ENCODE data around the gene PRR7. TPM values are rescaled to one million over a fixed set of nuclear protein-coding genes. Genes with fewer than 3 reads are reported as not detected.

PRR7 gene
- total and polyA plus RNA-seq, 2 experiments from 2014 or later, result 7.6 to 9.7 TPM

DNA sequence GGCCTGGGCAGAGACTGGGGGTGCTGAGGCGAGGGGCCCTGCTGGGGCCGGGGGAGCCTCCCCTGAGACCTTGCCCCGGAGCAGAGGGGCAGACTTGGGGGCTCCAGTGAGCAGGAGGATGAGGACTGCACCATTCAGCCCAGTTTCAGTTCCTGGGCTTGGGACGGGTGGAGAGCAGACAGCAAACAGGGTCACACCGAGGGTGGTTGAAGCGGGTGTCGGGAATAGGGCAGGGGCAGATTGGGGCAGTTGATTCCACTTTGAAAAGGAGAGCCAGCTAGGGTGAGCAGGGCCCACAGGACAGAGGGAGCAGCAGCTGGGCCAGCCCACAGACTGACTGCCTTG lies 15.7 kb upstream of the PRR7 start:
- no peak overlapping the region for H3K27ac Mint-ChIP-seq
- no peaks in the 10 kb centered on the region for H3K27me3 ChIP-seq (ENCODE audit: insufficient read depth)
- H3K36me3 ChIP-seq (ENCODE audit: insufficient read depth), result peaks cover 3% of the 10 kb centered on the region; the same call in 1 of the 2 replicates
- peaks cover 21% of the 10 kb centered on the region for H3K79me2 ChIP-seq (replicated peaks; ENCODE audit: insufficient read depth)
- peaks cover 18% of the 10 kb centered on the region for H3K4me1 Mint-ChIP-seq
- H3F3A ChIP-seq (replicated peaks; ENCODE audit: low read depth), result 0 out of 2 replicates have a peak, but pooled peaks cover 9% of the 10 kb centered on the region
- peaks cover 13% of the 10 kb centered on the region for H4K20me1 ChIP-seq (replicated peaks; ENCODE audit: insufficient read depth)
- peaks cover 27% of the 10 kb centered on the region for H3K36me3 Mint-ChIP-seq (ENCODE audit: low read depth)
- H3K27ac ChIP-seq (ENCODE audit: low read depth), result no peak overlapping the region
- H3K9me3 Mint-ChIP-seq, result no peaks in the 10 kb centered on the region
- H3K4me3 Mint-ChIP-seq, result no peak overlapping the region
- peaks cover 15% of the 10 kb centered on the region; the same call in 1 of the 2 replicates for H3K4me1 ChIP-seq (ENCODE audit: insufficient read depth)
- H3K4me3 ChIP-seq, result no peak overlapping the region
- DNase-seq (ENCODE audit: low spot score), result no peak
- no peak for ATAC-seq
- H2AFZ ChIP-seq, result no peak overlapping the region
- no peaks in the 10 kb centered on the region for H3K9me2 ChIP-seq (ENCODE audit: insufficient read depth)
- peaks cover 13% of the 10 kb centered on the region for H3K27me3 Mint-ChIP-seq (ENCODE audit: insufficient read depth, low read depth, poor library complexity)
- no peak overlapping the region for H3K4me2 ChIP-seq
- no peak for TF ChIP-seq JUNB (IDR thresholded peaks at IDR 0.05; ENCODE audit: unreplicated experiment)

DNA sequence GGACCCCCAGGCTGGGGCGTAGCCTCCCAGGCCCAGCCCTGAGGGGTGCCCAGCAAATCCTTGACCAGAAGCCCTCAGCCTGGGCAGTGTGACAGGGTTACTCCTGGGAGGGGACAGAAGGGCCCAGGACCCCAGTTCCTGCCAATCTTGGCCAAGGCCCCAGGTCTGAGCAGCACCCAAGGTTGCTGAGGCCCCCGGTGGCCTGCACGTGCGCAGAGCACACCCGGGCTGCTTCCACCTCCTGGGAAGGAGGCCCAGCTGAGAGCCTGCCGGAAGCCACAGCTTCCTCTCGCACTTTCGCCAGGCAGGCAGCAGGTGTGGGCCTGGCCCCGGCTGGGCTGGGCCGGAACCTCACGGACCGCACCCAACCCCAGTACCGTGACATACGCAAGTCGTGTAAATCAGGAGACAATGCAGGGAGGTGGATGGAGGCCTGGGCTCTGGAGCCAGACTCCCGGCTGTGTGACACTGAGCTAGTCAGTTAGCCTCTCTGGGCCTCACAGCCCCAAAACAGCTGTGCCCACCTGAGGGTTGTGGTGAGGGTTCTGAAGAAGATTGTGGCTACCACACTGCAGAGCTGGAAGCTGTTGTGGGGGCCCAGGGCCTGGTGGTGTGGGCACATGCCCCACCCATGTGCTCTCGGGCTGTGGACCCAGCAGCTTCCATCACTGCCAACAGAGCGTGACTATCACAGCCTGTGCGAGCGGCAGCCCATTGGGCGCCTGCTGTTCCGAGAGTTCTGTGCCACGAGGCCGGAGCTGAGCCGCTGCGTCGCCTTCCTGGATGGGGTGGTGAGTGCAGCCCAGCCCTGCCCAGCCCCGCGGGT lies 15.1 kb upstream of the PRR7 start:
- Histone ChIP-seq H3K27me3 (ENCODE audit: insufficient read depth) (no peaks in the 10 kb centered on the region), H3K79me2 (replicated peaks; ENCODE audit: insufficient read depth) (peaks cover 21% of the 10 kb centered on the region), H3F3A (replicated peaks; ENCODE audit: low read depth) (0 out of 2 replicates have a peak, but pooled peaks cover 10% of the 10 kb centered on the region), H3K9me2 (ENCODE audit: insufficient read depth) (no peaks in the 10 kb centered on the region), H3K27ac (ENCODE audit: low read depth) (no peak overlapping the region), H4K20me1 (replicated peaks; ENCODE audit: insufficient read depth) (peaks cover 13% of the 10 kb centered on the region), H3K4me2 (no peak overlapping the region), H3K4me3 (no peak overlapping the region), H3K4me1 (ENCODE audit: insufficient read depth) (peaks cover 15% of the 10 kb centered on the region; the same call in 1 of the 2 replicates), H2AFZ (no peak overlapping the region), H3K36me3 (ENCODE audit: insufficient read depth) (peaks cover 3% of the 10 kb centered on the region; the same call in 1 of the 2 replicates)
- DNase-seq (ENCODE audit: low spot score) (no peak), ATAC-seq (no peak)
- no peaks in the 10 kb centered on the region for H3K9me3 Mint-ChIP-seq
- no peak overlapping the region for H3K27ac Mint-ChIP-seq
- peaks cover 28% of the 10 kb centered on the region for H3K36me3 Mint-ChIP-seq (ENCODE audit: low read depth)
- TF ChIP-seq POLR2AphosphoS5 (IDR thresholded peaks at IDR 0.05; ENCODE audit: low read depth), result no peak
- no peak for TF ChIP-seq STAT1 (IDR thresholded peaks at IDR 0.05; ENCODE audit: unreplicated experiment)
- no peak for TF ChIP-seq CTCF (conservative IDR thresholded peaks at IDR 0.05; ENCODE audit: low read depth in 2 of 2)
- TF ChIP-seq, protein P1, sequence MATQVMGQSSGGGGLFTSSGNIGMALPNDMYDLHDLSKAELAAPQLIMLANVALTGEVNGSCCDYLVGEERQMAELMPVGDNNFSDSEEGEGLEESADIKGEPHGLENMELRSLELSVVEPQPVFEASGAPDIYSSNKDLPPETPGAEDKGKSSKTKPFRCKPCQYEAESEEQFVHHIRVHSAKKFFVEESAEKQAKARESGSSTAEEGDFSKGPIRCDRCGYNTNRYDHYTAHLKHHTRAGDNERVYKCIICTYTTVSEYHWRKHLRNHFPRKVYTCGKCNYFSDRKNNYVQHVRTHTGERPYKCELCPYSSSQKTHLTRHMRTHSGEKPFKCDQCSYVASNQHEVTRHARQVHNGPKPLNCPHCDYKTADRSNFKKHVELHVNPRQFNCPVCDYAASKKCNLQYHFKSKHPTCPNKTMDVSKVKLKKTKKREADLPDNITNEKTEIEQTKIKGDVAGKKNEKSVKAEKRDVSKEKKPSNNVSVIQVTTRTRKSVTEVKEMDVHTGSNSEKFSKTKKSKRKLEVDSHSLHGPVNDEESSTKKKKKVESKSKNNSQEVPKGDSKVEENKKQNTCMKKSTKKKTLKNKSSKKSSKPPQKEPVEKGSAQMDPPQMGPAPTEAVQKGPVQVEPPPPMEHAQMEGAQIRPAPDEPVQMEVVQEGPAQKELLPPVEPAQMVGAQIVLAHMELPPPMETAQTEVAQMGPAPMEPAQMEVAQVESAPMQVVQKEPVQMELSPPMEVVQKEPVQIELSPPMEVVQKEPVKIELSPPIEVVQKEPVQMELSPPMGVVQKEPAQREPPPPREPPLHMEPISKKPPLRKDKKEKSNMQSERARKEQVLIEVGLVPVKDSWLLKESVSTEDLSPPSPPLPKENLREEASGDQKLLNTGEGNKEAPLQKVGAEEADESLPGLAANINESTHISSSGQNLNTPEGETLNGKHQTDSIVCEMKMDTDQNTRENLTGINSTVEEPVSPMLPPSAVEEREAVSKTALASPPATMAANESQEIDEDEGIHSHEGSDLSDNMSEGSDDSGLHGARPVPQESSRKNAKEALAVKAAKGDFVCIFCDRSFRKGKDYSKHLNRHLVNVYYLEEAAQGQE (IDR thresholded peaks at IDR 0.05; ENCODE audit: unreplicated experiment), result no peak
- TF ChIP-seq CREB1 (CRISPR knock-in tag; IDR thresholded peaks at IDR 0.05; ENCODE audit: low read depth), result no peak
- TF ChIP-seq, protein P2, sequence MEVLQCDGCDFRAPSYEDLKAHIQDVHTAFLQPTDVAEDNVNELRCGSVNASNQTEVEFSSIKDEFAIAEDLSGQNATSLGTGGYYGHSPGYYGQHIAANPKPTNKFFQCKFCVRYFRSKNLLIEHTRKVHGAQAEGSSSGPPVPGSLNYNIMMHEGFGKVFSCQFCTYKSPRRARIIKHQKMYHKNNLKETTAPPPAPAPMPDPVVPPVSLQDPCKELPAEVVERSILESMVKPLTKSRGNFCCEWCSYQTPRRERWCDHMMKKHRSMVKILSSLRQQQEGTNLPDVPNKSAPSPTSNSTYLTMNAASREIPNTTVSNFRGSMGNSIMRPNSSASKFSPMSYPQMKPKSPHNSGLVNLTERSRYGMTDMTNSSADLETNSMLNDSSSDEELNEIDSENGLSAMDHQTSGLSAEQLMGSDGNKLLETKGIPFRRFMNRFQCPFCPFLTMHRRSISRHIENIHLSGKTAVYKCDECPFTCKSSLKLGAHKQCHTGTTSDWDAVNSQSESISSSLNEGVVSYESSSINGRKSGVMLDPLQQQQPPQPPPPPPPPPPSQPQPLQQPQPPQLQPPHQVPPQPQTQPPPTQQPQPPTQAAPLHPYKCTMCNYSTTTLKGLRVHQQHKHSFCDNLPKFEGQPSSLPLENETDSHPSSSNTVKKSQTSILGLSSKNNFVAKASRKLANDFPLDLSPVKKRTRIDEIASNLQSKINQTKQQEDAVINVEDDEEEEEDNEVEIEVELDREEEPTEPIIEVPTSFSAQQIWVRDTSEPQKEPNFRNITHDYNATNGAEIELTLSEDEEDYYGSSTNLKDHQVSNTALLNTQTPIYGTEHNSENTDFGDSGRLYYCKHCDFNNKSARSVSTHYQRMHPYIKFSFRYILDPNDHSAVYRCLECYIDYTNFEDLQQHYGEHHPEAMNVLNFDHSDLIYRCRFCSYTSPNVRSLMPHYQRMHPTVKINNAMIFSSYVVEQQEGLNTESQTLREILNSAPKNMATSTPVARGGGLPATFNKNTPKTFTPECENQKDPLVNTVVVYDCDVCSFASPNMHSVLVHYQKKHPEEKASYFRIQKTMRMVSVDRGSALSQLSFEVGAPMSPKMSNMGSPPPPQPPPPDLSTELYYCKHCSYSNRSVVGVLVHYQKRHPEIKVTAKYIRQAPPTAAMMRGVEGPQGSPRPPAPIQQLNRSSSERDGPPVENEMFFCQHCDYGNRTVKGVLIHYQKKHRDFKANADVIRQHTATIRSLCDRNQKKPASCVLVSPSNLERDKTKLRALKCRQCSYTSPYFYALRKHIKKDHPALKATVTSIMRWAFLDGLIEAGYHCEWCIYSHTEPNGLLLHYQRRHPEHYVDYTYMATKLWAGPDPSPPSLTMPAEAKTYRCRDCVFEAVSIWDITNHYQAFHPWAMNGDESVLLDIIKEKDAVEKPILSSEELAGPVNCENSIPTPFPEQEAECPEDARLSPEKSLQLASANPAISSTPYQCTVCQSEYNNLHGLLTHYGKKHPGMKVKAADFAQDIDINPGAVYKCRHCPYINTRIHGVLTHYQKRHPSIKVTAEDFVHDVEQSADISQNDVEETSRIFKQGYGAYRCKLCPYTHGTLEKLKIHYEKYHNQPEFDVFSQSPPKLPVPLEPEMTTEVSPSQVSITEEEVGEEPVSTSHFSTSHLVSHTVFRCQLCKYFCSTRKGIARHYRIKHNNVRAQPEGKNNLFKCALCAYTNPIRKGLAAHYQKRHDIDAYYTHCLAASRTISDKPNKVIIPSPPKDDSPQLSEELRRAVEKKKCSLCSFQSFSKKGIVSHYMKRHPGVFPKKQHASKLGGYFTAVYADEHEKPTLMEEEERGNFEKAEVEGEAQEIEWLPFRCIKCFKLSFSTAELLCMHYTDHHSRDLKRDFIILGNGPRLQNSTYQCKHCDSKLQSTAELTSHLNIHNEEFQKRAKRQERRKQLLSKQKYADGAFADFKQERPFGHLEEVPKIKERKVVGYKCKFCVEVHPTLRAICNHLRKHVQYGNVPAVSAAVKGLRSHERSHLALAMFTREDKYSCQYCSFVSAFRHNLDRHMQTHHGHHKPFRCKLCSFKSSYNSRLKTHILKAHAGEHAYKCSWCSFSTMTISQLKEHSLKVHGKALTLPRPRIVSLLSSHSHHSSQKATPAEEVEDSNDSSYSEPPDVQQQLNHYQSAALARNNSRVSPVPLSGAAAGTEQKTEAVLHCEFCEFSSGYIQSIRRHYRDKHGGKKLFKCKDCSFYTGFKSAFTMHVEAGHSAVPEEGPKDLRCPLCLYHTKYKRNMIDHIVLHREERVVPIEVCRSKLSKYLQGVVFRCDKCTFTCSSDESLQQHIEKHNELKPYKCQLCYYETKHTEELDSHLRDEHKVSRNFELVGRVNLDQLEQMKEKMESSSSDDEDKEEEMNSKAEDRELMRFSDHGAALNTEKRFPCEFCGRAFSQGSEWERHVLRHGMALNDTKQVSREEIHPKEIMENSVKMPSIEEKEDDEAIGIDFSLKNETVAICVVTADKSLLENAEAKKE (CRISPR knock-in tag; IDR thresholded peaks at IDR 0.05), result no peak
- no peak overlapping the region for H3K4me3 Mint-ChIP-seq
- peaks cover 13% of the 10 kb centered on the region for H3K27me3 Mint-ChIP-seq (ENCODE audit: insufficient read depth, low read depth, poor library complexity)
- peaks cover 18% of the 10 kb centered on the region for H3K4me1 Mint-ChIP-seq

Data from GM23338 (cell line).